DND-41 (cell line): ENCODE measurements around the gene GATAD2B.

Source experiments
- EZH2 ChIP-seq: IDR thresholded peaks from 3 replicates; pipeline ENCODE4 v1.6.1; 2012; ENCODE audit warnings: borderline replicate concordance, low read depth, mild to moderate bottlenecking, moderate library complexity, low read length, inconsistent platforms; ENCODE audit not compliant: severe bottlenecking
- TF ChIP-seq, protein P1 (sequence below): IDR thresholded peaks from 2 replicates; pipeline ENCODE4 v1.5.1; 2012; ENCODE audit warnings: borderline replicate concordance, low read length, moderate library complexity, mild to moderate bottlenecking; ENCODE audit not compliant: poor library complexity, severe bottlenecking; ENCODE audit errors: extremely low read depth

DNA sequence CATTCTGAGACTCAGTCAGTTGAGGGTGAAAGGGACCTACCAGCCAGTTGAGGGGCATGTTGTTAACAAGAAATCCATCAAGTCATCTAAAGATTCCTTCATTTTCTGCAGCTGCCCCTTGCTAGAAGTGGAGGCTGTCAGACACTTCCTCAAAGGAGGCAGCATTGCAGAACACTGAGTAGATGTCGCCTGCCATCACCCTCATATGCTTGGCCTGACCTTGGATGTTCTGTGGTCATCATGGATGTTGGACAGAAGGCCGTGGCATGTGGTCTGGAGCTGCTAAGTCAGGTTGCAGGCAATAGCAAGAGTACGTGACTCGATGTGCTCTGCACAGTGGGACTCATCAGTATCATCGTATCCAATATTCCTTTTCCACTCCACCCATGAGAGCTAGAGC, 70.6 kb downstream of the GATAD2B start:
- no peak for TF ChIP-seq EZH2
- TF ChIP-seq, protein P1, sequence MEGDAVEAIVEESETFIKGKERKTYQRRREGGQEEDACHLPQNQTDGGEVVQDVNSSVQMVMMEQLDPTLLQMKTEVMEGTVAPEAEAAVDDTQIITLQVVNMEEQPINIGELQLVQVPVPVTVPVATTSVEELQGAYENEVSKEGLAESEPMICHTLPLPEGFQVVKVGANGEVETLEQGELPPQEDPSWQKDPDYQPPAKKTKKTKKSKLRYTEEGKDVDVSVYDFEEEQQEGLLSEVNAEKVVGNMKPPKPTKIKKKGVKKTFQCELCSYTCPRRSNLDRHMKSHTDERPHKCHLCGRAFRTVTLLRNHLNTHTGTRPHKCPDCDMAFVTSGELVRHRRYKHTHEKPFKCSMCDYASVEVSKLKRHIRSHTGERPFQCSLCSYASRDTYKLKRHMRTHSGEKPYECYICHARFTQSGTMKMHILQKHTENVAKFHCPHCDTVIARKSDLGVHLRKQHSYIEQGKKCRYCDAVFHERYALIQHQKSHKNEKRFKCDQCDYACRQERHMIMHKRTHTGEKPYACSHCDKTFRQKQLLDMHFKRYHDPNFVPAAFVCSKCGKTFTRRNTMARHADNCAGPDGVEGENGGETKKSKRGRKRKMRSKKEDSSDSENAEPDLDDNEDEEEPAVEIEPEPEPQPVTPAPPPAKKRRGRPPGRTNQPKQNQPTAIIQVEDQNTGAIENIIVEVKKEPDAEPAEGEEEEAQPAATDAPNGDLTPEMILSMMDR = no peak
